Stimulated activated CD8-positive, alpha-beta memory T cell treated with anti-CD3 and anti-CD28 coated beads, Interleukin-4, amount 100 ng/mL, for 1 hour (primary cell): ENCODE measurements around the gene TTI1.
"Not testable (repeated sequence)": the region's sequence is repeated elsewhere in the genome, so short reads cannot be mapped to it uniquely, and the experiment has no call there.

Experiments
- DNase-seq, 2 donors: peaks; one replicate each; pipeline ENCODE4 v3.0.0-alpha.2; 2020; ENCODE audit warnings: low read depth in 2 of 2, low spot score in 1 of 2

The TTI1 gene

GRCh38 chr20:37970856-37971245, 62.4 kb downstream of the TTI1 start:
- no peak for DNase-seq

- DNase-seq = no peak
Observed at GRCh38 chr20:37969949-37970855, 63.1 kb downstream of the TTI1 start.

GRCh38 chr20:37968841-37969401, 64.3 kb downstream of the TTI1 start:
- no peak for DNase-seq

GRCh38 chr20:37963483-37963882, 69.8 kb downstream of the TTI1 start:
- DNase-seq = not testable (repeated sequence)

GRCh38 chr20:37961066-37961465, 72.2 kb downstream of the TTI1 start:
- no peak for DNase-seq

- DNase-seq = no peak
Observed at GRCh38 chr20:37958856-37959520, 74.3 kb downstream of the TTI1 start.

- DNase-seq = no peak
Observed at GRCh38 chr20:37956107-37956585, 77.1 kb downstream of the TTI1 start.

GRCh38 chr20:37955511-37955910, 77.7 kb downstream of the TTI1 start:
- no peak for DNase-seq

GRCh38 chr20:37954626-37955025, 78.6 kb downstream of the TTI1 start:
- no peak for DNase-seq

- DNase-seq = no peak
Observed at GRCh38 chr20:37954190-37954589, 79.1 kb downstream of the TTI1 start.

GRCh38 chr20:37948956-37949355, 84.3 kb downstream of the TTI1 start:
- no peak for DNase-seq

- DNase-seq = no peak
Observed at GRCh38 chr20:37947943-37948342, 85.3 kb downstream of the TTI1 start.

- no peak for DNase-seq
Observed at GRCh38 chr20:37946946-37947345, 86.3 kb downstream of the TTI1 start.

GRCh38 chr20:37945091-37945547, 88.1 kb downstream of the TTI1 start:
- no peak for DNase-seq

- no peak for DNase-seq
Observed at GRCh38 chr20:37944456-37944981, 88.7 kb downstream of the TTI1 start.

- no peak for DNase-seq
Observed at GRCh38 chr20:37943501-37944455, 89.5 kb downstream of the TTI1 start.

- no peak for DNase-seq
Observed at GRCh38 chr20:37943033-37943432, 90.2 kb downstream of the TTI1 start.

GRCh38 chr20:37941992-37942391, 91.3 kb downstream of the TTI1 start:
- DNase-seq = no peak

- no peak for DNase-seq
Observed at GRCh38 chr20:37941332-37941731, 91.9 kb downstream of the TTI1 start.

- DNase-seq = no peak
Observed at GRCh38 chr20:37940858-37941257, 92.4 kb downstream of the TTI1 start.
